ENCODE measurements around the gene KATNAL1.
A peak's percentile ranks its signal among the peaks of the same experiment; 100 is the strongest.
"Not testable (repeated sequence)": the region's sequence is repeated elsewhere in the genome, so short reads cannot be mapped to it uniquely, and the experiment has no call there.

KATNAL1 gene

DNA sequence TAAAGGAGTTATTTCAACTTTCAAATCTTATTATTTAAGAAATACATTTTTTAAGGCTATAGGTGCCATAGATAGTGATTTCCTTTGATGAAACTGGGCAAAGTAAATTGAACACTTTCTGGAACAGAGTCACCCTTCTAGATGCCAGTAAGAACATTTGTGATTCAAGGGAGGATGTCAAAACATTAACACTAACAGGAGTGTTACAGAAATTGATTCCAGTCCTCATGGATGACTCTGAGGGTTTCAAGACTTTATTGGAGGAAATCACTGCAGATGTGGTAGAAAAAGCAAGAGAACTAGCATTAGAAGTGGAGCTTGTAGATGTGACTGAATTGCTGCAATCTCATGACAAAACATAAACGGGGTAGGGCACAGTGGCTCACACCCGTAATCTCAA is 12.2 kb downstream of the KATNAL1 start:
- DNase-seq: no peak

DNA sequence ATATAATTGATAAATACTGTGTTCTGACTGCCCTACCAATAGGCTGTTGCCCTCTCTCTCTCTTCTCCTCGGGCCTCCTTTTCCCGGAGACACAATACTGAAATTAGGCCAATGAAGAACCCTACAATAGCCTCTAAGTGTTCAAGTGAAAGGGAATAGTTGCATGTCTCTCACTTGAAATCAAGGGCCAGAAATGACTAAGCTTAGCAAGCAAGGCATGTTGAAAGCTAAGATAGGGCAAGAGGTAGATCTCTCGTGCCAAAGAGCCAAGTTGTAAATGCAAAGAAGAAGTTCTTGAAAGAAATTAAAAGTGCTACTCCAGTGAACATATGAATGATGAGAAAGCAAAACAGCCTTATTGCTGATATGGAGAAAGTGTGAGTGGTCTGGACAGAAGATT is 13.3 kb downstream of the KATNAL1 start:
- DNase-seq: no peak

DNA sequence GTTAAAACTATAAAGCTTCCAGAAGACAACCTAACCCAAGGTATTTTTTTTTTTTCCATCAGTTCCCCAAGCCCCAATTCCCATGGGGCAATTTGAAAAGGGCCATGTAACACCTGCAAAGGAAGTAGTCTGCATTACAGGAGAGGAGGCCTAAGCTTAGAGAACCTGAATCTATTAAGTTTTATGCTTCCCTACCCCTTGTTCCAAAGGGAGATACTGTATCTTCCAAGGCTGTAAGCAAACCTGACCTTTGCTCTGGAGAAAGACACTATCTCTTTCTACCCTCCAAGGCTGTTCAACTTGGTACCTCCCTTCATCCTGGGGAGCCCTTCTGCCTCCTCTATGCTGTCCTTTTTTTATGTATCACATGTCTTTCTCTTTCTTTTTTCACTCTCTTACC is 15.0 kb downstream of the KATNAL1 start:
- no peak for DNase-seq

DNA sequence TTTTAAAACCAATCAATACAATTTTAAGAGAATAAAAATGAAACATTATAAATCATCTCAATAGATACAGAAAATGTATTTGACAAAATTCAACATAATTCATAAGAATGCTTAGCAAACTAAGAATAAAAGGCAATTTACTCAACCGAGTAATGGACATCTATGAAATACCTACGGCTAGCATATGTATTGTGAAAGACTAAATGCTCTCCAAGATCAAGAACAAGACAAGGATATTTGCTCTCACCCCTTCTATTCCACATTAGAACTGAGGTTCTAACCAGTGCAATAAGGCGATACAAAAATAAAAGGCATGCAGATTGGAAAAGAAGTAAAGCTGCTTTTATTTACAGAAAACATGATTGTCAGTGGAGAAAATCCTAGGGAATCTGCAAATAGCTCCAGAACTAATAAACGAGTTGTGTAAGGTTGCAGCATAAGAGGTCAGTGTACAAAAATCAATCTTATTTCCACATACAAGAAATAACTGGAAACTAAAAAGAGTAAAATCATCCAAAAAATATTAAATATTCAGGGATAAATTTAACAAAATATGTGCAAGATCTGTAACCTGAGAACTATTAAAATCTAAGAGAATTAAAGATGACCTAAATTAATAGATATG is 16.4 kb downstream of the KATNAL1 start:
- no peak for DNase-seq

DNA sequence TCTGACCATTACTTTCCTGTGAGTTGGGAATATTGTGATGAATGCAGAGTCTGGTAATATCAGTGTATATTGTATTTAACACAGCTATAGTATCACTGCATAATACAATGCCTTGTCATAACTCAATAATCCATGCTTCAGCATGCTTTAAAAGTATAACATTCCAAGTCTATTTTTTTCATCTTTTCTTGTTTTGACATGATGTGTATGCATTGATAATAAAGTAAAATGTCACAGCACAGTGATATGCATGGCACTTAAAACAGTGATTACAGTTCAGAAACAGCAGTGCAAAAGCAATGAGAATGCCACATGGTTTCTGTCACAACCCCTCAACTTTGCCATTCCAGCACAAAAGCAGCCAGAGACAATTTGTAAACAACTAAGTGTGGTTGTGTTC is 17.8 kb downstream of the KATNAL1 start:
- DNase-seq: no peak

DNA sequence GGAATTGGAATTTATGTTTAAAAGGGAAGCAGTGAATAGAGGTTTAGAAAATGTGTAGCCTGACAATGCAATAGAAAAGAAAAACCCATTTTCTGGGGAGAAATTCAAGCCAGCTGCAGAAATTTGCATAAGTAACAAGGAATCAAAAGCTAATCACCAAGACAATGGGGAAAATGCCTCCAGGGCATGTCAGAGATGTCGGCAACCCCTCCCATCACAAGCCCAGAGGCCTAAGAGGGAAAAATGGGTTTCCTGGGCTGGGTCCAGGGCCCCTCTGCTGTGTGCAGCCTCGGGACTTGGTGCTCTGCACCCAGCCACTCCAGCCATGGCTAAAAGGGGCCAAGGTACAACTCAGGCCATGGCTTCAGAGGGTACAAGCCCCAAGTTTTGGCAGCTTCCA is 21.3 kb downstream of the KATNAL1 start:
- not testable (repeated sequence) for DNase-seq

DNA sequence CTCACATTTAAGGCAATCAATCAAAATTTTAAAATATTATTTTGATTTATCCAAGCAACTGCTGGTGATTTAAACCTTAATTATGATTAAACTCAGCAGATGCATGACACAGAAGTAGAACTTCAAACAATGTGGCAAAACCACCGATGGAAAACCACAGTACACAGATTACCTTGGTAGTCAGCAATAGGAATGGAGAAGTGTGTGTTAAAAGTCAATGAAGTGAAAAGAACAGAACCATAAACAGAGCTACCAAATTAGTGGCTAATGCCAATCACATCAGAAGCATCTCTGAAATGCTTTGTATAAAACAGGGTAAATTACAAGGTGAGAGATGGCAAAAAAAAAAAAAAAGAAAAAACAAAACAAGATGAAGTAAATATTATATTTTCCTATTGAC is 31.2 kb downstream of the KATNAL1 start:
- DNase-seq: no peak

DNA sequence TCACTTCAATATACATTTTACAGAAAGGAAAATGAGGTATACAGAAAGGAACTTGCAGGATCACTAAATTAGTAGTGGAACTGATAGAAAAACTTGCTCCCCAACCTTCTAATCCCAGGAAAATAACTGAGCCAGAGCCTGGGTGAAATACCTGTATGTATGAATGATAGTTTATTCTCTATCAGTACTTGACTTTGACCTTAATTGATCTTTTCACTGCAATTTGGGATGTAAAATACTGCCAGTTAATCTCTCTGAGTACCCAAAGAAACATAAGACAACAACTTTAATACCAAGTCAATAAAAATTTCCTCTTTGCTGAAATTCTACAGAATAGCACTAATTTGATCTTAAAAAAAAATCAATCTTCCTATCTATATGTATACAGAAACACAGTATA is 33.3 kb downstream of the KATNAL1 start:
- DNase-seq: no peak

DNA sequence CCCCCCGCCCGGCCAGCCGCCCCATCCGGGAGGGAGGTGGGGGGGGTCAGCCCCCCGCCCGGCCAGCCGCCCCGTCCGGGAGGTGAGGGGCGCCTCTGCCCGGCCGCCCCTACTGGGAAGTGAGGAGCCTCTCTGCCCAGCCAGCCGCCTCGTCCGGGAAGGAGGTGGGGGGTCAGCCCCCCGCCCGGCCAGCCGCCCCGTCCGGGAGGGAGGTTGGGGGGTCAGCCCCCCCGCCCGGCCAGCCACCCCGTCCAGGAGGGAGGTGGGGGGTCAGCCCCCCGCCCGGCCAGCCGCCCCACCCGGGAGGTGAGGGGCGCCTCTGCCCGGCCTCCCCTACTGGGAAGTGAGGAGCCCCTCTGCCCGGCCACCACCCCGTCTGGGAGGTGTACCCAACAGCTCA is 37.3 kb downstream of the KATNAL1 start:
- DNase-seq: not testable (repeated sequence)

DNA sequence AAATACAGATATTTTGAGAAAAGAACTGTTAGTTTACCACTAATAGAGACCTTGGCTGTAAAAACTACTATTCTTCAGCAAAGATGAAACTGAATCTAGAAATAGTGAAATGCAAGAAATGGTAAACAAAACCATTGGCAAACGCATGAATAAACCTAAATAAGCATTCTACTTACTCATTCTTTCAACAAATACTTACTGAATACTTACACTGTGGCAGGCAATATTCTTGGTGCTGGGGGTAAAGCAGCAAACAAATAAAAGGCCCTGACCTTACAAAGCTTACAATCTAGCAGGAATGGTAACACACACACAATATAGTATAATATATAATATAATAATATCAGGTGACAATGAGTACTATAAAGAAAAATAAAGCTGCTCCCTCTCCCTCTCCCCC is 38.7 kb downstream of the KATNAL1 start:
- DNase-seq: no peak

DNA sequence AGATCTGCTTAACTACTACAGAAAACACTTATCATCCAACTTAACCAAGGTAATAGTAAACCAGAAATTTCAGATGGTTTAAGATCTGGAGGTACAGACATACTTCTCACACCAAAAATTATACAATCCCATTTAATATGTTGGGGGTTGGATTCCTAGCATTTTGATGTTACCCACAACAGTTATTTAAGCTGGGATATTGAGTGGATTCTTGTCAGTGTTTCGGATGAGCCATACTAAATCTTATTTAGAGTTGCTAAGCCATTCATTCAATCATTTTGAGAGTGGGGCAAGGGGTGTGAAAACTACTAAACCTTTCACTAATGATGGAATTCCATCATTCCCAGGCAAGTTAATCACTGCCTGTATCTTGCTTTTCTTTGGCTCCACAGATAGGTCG is 40.6 kb downstream of the KATNAL1 start:
- no peak for DNase-seq

DNA sequence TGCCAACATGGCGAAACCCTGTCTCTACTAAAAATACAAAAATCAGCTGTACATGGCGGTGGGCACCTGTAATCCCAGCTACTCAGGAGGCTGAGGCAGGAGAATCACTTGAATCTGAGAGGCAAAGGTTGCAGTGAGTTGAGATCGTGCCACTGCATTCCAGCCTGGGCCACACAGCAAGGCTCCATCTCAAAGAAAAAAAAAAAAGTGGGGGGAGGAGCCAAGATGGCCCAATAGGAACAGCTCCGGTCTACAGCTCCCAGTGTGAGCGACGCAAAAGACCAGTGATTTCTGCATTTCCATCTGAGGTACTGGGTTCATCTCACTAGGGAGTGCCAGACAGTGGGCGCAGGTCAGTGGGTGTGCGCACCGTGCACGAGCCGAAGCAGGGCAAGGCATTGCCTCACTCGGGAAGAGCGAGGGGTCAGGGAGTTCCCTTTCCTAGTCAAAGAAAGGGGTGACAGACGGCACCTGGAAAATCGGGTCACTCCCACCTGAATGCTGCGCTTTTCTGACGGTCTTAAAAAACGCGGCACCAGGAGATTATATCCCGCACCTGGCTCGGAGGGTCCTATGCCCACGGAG is 48.1 kb downstream of the KATNAL1 start:
- not testable (repeated sequence) for DNase-seq

DNA sequence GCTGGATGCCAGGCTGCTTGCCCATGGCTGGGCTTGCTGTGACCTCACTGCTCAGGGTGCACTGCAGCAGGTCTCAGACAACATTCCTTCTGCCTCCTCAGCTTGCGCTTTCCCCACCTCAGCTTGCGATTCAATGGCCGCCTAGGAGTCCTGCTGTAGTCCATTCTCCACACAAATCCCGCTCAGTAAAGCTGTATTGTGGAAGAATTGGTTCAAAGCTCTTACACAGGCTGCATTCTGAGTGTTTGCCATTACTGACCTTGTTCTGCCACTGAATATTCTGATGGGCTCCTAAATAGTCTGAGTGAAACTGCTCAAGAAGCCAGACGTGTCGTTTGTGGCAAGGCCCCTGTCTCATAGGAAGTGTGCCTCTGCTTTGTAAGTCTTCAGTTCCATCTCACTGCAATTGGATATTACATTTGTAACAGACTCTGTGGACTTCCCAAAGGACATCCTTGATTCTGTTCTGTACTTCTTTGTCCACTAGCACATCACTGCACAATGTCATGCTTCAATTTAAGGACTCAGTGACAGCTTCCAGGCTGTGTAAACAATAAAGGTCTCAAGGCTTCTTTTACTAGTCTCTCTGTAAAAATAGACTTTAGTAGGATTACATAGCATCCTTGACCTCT is 49.8 kb downstream of the KATNAL1 start:
- peak in 16 of 56 donors; percentile 2 to 19 (median 6) for DNase-seq

DNA sequence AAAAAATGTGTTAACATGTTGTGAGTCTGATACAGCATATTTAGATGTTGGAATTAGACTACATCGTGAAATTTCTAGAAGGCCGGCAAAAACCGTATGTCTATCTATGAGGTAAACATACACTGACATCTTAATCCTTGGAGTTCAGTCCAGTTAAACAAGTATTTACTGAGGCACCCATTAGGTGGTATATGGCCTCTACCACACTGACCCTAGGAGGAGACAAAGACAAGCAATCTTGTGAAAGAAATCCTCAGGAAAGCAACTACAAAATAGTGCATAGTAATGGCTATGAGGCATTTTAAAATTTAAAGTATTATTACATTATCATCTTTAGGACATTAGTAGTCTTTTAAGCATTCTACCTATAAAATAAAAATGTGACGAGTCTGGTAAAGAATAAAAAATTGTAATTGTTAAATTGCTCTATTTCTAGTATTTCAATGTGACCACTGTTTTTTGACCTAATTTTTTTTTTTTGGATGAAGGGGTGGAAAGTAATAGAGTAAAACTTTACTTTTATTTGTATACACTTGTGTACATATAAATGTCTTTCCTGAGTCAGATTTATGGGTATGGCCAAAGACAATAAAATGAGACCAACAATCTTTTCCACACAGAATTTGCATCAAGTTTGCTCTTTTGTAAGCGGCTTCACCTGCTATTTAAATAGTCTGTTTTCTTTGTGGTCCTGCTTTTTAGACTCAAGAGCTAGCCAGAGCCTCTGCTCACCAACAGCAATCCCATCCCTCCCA is 50.5 kb downstream of the KATNAL1 start:
- no peak for DNase-seq

DNA sequence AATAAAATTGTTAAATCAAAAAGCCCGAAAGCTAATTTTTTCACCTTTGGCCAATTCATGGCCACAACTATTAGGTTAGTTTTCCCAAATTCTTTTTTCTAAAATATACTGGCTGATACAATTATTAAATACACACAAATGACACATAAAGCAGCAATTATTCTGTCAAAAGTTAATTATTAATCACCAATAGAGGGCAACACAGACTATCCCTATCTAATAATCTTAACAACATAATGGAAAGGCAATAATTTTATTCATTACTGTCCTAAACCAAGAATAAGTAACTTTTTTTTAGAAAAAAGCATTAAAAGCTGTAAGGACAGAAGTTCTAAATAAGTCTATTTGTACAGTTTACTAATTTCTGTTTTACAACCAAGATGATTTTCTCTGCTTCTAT is 51.7 kb downstream of the KATNAL1 start:
- DNase-seq: no peak

DNA sequence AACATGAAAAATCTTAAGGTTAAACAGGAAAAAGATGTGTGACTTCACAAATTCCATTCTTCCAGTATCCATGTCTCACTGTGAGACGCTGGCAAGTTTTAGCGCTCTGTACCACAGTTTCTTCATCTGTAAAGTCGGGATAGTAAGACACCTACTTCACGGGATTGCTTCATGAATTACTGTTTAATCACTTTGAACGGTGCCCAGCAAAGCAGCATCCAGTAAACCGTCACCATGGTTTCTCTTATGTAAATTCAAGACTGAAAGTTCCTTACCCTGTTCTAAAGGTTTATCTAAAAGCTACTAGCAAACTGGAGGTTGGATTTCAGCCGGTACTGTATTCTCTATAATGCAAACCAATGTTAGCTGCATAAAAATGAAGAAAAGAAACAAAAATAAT is 53.5 kb downstream of the KATNAL1 start:
- DNase-seq: no peak

DNA sequence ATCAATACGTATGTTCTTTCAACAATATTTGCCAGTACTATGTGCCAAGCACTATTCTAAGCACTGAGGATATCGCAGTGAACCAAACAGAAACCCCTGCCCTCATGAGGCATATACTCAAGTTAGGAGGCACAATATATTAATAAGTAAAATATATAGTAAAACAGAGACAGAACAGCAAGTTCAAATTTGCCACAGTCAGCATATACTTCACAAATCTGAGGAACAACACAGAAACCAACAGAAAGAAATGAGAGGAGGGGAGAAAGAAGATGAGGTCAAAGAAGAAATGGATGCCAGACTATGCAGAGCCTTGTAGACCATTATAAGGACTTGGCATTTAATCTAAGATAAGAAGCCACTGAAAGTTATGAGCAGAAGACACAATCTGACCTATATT is 59.9 kb downstream of the KATNAL1 start:
- DNase-seq: no peak

DNA sequence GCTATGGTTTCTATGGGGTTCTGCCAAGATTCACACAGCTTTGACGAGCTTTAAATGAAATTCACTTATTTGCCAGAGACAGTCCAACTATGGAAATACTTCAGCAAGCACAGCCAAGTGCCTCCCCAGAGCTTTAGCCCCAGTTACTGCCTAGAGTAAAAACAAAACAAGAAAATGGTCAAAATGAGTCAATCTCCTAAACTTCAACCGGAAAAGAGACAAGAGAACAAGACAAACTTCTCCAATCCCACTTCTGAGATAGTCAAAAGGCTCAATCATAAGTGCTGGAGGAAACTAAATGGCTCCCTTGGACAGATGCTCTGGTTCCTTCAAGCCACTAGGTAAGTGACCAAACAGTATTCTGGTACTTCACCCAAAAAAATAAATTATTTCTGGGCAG is 65.8 kb downstream of the KATNAL1 start:
- DNase-seq: no peak

DNA sequence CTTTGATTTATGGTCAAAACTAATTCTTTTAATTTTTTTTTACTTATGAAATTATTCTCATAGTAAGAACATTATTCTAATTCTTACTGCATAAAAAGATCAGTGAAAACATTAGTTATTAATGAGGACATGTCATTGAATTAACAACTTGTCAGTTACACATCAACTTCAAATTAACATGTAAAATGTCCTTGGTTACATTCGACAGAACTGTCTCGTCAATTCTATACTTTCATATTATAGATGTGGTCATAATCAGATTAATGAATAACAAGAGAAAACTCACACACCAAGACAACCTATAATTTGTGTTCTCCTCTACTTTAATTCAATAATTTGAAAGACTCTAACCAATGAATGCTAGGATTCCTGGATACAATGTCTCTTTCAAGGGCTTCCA is 66.7 kb downstream of the KATNAL1 start:
- no peak for DNase-seq

DNA sequence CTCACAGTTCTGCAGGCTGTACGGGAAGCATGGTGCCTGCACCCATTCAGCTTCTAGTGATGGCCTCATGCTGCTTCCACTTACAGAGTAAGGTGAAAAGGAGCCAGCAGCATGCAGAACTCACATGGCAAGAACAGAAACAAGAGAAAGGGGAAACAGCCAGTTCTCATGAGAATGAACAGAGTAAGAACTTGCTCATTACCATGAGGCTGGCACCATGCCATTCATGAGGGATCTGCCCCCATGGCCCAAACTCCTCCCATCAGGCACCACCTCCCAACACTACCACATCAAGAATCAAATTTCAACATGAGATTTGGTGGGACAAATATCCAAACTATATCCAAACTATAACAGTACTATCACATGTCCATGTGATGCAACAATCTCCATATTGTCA is 72.1 kb downstream of the KATNAL1 start:
- peak in 1 of 56 donors; percentile 19 for DNase-seq

DNA sequence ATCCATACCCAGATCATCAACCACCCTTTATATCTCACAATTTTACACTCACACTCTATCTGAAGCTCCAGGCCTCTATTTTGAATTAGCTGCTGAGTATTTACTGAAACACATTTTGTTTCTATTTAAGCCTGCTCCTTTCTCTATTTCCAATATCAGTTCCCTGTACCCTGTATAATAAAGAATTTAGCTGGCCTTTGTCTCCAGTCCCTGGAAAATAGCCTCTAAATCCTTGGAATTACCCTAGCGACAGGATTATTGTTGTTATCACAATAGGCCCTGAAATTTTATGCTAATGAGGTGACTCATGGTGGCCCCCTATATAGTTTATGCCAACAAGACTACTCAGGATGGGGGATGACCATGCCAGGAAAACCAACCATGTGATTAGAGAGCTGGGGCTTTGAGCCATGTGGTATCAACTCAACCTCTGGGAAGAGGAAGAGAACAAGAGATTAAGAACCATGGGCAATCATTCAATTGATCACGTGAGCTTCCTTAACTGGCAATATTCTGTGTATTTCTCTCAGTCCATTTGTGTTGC is 72.7 kb downstream of the KATNAL1 start:
- DNase-seq: peak in 1 of 56 donors; percentile 6

DNA sequence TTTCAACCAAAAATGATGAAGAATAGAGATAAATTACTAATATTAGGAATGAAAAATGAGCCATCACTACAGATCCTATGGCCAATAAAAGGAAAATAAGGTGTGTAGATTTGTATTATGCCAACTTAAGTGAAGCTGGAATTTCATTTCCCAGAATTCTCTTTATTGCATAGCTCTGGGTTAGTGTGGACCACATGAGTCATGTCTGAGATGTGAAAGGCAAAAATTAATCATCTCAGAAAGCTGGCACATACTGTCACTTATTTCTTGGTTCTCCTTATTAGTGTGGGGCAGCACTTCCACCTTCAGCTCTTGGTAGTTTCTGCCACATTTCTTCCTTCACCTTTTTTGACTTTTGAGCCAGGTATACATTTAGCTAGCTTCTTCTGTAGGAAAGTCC is 82.6 kb downstream of the KATNAL1 start:
- DNase-seq: no peak
